ENCODE results near the gene EFNA5. TPM values are rescaled to one million over a fixed set of nuclear protein-coding genes. Genes with fewer than 3 reads are reported as not detected.

Gene EFNA5
- total RNA-seq, 4 donors from 2014 or later, result 2.8 to 5.7 (median 3.7) TPM

DNA sequence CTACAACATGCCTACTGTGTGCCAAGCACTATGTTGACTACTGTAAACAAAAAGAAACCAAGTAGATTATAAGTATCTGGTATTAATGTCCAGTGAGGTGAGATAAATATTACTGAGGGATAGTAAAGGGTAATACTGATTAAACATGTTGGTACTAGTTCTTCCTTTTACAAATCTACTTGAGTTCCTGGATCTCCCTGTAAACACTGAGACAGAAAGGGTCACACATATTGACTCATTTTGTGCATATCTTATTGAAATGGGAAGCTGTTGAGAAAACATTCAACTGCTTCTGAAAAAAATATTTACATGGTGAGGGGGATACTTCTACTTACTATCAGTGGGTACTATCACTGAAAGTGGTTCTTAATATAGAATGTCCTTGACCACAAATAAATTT lies 24.3 kb downstream of the EFNA5 start:
- no peak for DNase-seq (ENCODE audit: extremely low spot score)
- Histone ChIP-seq H3K27me3 (no peaks in the 10 kb centered on the region), H3K27ac (replicated peaks in 1 of 4) (no peak overlapping the region), H3K4me3 (no peak overlapping the region), H3K4me1 (peaks cover 0 to 4% (median 0%) of the 10 kb centered on the region in 4 donors), H3K36me3 (no peaks in the 10 kb centered on the region), H3K9me3 (no peaks in the 10 kb centered on the region)
- TF ChIP-seq POLR2AphosphoS5 (IDR thresholded peaks at IDR 0.05) (no peak), POLR2A (IDR thresholded peaks at IDR 0.05; ENCODE audit: low read depth) (no peak), EP300 (IDR thresholded peaks at IDR 0.05) (no peak)
- TF ChIP-seq, protein P1, sequence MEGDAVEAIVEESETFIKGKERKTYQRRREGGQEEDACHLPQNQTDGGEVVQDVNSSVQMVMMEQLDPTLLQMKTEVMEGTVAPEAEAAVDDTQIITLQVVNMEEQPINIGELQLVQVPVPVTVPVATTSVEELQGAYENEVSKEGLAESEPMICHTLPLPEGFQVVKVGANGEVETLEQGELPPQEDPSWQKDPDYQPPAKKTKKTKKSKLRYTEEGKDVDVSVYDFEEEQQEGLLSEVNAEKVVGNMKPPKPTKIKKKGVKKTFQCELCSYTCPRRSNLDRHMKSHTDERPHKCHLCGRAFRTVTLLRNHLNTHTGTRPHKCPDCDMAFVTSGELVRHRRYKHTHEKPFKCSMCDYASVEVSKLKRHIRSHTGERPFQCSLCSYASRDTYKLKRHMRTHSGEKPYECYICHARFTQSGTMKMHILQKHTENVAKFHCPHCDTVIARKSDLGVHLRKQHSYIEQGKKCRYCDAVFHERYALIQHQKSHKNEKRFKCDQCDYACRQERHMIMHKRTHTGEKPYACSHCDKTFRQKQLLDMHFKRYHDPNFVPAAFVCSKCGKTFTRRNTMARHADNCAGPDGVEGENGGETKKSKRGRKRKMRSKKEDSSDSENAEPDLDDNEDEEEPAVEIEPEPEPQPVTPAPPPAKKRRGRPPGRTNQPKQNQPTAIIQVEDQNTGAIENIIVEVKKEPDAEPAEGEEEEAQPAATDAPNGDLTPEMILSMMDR (IDR thresholded peaks at IDR 0.05), result no peak
- intact Hi-C loops (cut with DNase I), result no loop called here

- no peak for TF ChIP-seq POLR2A (IDR thresholded peaks at IDR 0.05; ENCODE audit: low read depth)
- TF ChIP-seq, protein P1 (IDR thresholded peaks at IDR 0.05), result no peak
- H3K9me3 ChIP-seq, result no peaks in the 10 kb centered on the region
- no peak for DNase-seq (ENCODE audit: extremely low spot score)
- H3K27me3 ChIP-seq, result no peaks in the 10 kb centered on the region
- no peak overlapping the region for H3K27ac ChIP-seq (replicated peaks in 1 of 4)
- no peaks in the 10 kb centered on the region for H3K36me3 ChIP-seq
- 86% methylated on average over 3 of the region's 3 CpGs for WGBS
- intact Hi-C loops (cut with DNase I), result no loop called here
- no peak overlapping the region for H3K4me3 ChIP-seq
- no peaks in the 10 kb centered on the region for H3K4me1 ChIP-seq
Measured at GRCh38 chr5:107640568-107640967, 30.2 kb downstream of the EFNA5 start.

GRCh38 chr5:107639990-107640389 lies 30.7 kb downstream of the EFNA5 start:
- WGBS, result 86% methylated on average over 3 of the region's 3 CpGs
- Histone ChIP-seq H3K4me1 (no peaks in the 10 kb centered on the region), H3K27ac (replicated peaks in 1 of 4) (no peak overlapping the region), H3K4me3 (no peak overlapping the region), H3K36me3 (no peaks in the 10 kb centered on the region), H3K27me3 (no peaks in the 10 kb centered on the region), H3K9me3 (no peaks in the 10 kb centered on the region)
- TF ChIP-seq POLR2AphosphoS5 (IDR thresholded peaks at IDR 0.05) (no peak), EP300 (IDR thresholded peaks at IDR 0.05) (no peak), POLR2A (IDR thresholded peaks at IDR 0.05; ENCODE audit: low read depth) (no peak)
- TF ChIP-seq, protein P1 (IDR thresholded peaks at IDR 0.05), result no peak
- DNase-seq (ENCODE audit: extremely low spot score), result no peak
- intact Hi-C loops (cut with DNase I), result no loop called here

DNA sequence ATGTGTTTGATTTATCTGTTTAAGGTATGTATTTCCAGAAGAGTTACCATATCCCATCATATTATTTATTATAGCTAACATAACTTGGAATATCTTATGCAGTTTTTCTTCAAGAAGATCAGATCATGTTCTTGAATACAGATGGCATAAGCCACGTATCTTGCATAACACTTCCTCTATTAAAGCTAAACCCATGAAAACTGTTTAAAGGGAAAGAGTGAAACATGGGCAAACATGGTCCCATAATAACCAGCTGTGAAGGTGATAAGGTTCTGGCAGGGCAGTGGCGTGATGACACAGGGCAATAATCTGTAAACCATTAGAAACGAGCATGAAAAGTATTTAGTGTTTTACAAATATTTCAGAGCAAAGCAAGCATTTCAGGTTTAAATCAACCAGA lies 34.2 kb downstream of the EFNA5 start:
- no peaks in the 10 kb centered on the region for H3K36me3 ChIP-seq
- intact Hi-C loops (cut with DNase I), result no loop called here
- 79% methylated on average over 3 of the region's 3 CpGs for WGBS
- no peaks in the 10 kb centered on the region for H3K4me1 ChIP-seq
- no peaks in the 10 kb centered on the region for H3K27me3 ChIP-seq
- H3K27ac ChIP-seq (replicated peaks in 1 of 4), result no peak overlapping the region
- TF ChIP-seq POLR2AphosphoS5 (IDR thresholded peaks at IDR 0.05) (no peak), POLR2A (IDR thresholded peaks at IDR 0.05; ENCODE audit: low read depth) (no peak), EP300 (IDR thresholded peaks at IDR 0.05) (no peak)
- TF ChIP-seq, protein P1 (IDR thresholded peaks at IDR 0.05), result no peak
- DNase-seq (ENCODE audit: extremely low spot score), result no peak
- no peak overlapping the region for H3K4me3 ChIP-seq
- no peaks in the 10 kb centered on the region for H3K9me3 ChIP-seq

DNA sequence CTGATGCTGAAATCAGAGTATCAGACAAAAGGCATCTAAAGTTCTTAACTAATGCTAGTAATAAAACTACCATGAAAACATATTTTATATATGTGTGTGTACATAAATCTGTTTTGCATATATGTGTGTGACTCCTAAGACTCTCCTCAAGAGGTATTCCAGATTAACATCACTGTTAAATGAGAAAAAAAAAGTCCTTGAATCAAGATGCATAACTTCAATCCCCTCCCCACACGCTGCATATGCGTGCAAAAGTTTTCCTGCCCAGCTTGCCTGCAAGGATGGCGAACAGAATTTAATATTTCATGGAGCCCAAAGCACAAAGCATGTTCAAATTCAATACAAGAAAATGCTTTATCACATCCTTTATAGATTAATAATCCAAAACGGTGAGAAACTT lies 34.7 kb downstream of the EFNA5 start:
- Histone ChIP-seq H3K4me1 (no peaks in the 10 kb centered on the region), H3K36me3 (no peaks in the 10 kb centered on the region), H3K27ac (replicated peaks in 1 of 4) (no peak overlapping the region), H3K27me3 (no peaks in the 10 kb centered on the region), H3K9me3 (no peaks in the 10 kb centered on the region), H3K4me3 (no peak overlapping the region)
- TF ChIP-seq, protein P1 (IDR thresholded peaks at IDR 0.05), result no peak
- no peak for TF ChIP-seq POLR2AphosphoS5 (IDR thresholded peaks at IDR 0.05)
- no peak for TF ChIP-seq POLR2A (IDR thresholded peaks at IDR 0.05; ENCODE audit: low read depth)
- no peak for TF ChIP-seq EP300 (IDR thresholded peaks at IDR 0.05)
- intact Hi-C loops (cut with DNase I), result no loop called here
- WGBS, result 78% methylated on average over 4 of the region's 4 CpGs
- DNase-seq (ENCODE audit: extremely low spot score), result no peak
